Measurements from ENCODE around the gene MAP3K12.
A peak's percentile ranks its signal among the peaks of the same experiment; 100 is the strongest.

Gene MAP3K12

DNA sequence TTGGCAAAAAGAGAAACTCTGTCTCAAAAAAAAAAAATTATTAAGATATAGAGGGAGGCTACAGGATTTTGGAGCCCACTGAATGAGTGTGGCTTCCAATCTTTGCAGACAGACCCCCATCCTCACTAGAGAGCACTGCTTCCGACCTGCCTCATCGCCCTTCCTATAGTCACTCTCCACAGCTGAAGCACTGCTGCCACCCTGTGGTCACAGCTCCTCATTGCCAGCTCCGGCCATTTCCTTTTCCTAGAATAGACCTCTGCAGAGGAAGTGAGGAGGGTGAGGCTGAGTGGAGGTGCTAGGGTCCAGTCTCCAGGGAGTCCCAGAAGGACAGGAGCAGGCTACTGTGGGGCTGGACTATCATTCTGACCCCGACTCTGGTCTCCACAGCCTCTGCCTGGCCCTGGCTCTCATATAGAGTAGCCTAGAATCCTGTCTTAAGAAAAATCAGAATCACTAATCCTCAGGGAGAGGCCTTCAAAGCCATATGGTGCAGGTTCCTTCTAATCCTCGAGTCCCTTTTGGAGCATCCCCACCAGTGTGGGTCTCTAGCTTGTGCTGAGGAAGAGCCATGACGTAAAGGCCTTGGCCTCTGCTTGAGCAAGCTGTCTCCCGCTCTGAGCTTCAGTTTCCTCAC is 9.4 kb upstream of the MAP3K12 start:
- DNase-seq: peak; percentile 89

DNA sequence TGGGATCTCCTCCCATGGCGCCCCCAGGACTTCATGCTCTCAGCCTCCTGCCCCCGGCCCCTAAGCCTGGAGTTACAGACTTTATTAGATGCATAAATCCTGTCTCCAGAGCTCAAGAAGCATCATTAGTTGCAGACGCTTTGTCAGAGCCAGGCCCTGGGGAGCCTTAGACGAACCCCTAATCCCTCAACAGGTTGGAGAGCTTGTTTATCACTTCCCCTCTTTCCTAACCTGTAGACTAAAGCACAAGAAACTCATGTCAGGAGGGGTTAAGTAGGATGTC is 8.3 kb upstream of the MAP3K12 start:
- DNase-seq: no peak

DNA sequence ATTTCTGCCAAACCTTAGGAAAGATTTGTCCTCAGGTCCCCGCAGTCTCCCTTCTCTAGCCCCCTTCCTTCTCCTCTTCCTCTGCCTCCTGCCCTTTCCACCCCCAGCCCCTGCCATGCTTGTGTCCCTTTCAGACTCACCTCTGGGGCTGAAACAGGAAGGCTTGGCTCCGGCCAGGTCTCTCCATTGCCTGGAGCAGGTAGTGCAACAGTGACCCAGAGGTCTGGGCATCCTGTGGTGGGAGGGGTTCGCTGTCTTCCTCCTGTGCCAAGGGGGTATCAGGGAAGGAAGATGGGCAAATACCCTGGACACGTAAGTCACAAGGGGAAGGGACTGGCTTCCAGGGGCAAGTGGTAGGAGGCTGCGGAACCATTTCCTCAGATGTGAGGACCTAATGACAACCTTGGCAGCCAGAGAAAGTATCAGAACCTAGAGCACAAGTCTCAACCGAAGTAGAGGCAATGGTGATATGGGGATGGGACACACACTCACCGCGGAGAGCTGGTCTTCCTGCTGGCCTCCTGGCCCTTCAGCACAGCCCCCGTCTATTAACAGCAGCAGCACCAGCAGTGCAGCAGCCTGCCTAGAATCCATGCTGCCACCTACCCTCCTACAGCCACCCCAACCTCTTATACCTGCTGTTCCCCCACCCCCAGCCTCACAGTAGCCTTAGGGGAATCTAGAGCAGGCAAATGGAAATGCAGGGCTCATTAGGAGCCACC is 7.8 kb upstream of the MAP3K12 start, which contains the start of gene NPFF:
Gene NPFF, minus strand, starts transcription at position 604 of the 722 bp plus-strand sequence. Its CDS starts 10 bp downstream, at position 594.
- no peak for DNase-seq

DNA sequence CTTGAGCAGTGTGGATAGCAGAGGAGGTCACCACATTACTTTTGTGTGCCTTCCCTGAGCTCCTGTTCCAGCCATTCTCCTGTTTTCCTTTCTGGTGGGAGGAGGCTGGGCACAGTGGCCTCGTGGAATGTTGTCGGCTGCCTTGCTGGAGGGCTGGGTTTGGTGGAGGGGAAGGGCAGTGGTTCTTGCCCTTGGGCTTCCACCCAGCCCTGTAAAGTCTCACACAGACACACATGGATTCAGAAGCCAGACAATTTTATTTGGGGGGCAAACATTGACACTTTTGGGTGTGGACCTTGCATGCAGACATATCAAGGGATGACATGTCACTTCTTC is 7.2 kb upstream of the MAP3K12 start:
- DNase-seq: no peak

DNA sequence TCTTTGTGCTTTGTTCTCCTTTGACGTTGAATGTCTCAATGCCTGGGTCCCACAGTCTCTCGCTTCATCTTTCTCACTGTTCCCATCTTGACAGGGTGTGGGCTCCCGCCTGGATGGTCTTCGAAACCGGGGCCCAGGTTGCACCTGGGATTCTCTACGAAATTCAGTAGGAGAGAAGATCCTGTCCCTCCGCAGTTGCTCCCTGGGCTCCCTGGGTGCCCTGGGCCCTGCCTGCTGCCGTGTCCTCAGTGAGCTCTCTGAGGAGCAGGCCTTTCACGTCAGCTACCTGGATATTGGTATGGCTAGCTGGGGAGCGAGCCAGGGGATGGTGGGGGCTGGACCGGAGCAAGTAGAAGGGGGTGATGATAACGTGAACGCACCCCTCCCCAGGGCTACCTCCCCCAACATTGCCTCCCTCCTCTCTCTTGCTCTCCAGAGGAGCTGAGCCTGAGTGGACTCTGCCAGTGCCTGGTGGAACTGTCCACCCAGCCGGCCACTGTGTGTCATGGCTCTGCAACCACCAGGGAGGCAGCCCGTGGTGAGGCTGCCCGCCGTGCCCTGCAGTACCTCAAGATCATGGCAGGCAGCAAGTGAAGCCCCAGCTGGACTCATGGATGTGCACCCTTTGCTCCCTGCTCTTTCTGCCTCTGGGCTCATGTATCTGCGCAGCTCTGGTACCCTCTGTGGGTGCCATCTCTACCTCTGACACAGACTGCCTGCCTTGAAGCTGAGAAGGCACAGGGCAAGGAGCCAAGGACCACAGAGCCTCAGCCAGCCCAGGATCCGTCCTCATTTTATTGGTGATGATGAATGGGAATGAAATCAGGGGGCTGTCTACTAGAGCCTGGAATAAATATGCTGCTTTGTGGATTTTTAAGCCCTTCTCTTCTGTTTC is 6.5 kb upstream of the MAP3K12 start:
- no peak for DNase-seq

DNA sequence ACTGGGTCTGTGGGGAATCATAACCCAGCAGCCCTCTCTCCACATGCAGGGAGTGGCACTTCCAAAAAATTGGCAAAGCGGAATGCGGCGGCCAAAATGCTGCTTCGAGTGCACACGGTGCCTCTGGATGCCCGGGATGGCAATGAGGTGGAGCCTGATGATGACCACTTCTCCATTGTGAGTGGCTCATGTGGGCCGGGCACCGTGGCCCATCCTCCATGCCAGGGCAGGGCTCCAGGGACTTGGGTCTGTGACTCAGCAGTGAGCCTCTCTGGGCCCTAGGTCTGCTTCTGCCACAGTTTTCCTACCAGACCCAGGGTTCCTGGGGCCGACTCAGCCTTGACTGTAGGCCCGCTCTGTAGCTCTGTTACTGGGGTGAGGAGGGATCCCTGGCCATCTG is 5.8 kb upstream of the MAP3K12 start:
- DNase-seq: no peak

DNA sequence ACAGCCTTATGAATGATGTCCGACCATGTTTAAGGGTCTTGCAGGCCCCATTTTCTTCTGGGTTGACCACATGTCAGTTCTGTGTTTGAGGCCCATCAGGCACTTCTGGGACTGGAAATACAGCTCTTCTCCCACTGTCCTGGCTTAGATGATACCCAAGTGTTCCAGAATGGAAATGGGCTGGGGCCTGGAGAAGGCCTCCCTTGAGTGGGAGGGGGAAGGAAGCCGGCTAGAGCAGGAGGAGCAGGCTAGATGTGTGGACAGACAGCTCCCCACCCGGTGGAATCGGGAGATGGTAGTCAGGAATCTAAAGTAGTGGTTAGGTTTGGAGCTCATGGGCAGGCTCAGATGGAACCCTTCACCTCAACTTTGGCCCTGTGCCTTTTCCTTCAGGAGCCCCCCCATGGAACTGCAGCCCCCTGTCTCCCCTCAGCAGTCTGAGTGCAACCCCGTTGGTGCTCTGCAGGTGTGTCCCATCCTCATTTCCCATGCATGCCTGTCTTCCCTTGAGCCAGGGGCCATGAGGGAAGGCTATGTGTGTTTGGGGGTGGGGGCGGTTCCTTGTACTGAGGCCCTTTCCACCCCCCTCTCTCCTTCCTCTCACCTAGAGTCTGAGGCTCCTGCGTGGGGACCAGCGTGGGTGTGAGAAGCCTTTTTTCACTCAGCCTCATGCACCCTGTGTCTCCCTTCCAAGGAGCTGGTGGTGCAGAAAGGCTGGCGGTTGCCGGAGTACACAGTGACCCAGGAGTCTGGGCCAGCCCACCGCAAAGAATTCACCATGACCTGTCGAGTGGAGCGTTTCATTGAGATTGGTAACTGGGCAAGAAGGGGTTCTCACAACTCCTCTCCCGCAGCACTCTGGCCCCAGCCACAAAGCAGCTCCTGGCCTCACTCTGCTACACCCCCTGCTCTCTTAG is 5.0 kb upstream of the MAP3K12 start:
- DNase-seq: no peak

DNA sequence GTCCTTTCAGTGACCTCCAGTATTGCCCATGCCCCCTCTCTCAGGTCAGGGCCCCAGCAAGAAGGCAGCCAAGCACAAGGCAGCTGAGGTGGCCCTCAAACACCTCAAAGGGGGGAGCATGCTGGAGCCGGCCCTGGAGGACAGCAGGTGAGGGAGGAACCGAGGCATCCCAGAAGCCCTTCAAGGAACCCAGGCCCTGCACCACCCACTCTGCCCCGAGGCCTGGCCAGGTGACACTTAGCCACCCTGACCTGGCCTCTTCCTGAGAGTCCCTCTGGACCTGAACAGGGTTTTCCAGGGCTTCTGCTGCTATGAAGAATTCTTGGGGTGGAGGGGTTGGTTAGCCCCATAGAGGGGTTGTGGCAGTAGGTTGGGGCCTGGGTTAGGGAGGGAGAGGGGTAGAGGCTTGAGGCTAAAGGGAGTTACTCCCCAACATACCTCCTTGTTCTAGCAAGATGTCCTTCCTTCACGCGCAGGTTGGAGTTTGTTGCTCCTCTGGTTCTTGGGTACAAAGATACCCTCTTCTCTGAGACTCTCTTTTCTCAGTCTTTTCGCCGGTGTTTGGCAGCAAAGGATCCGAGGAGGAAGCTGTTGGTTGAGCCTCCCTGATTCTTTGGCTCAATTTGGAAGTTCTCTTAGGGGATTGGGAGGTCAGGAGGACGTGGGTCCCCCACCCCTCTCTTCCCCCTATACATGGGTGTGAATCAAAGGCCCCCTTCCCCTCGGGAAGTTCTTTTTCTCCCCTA is 3.9 kb upstream of the MAP3K12 start:
- no peak for DNase-seq

DNA sequence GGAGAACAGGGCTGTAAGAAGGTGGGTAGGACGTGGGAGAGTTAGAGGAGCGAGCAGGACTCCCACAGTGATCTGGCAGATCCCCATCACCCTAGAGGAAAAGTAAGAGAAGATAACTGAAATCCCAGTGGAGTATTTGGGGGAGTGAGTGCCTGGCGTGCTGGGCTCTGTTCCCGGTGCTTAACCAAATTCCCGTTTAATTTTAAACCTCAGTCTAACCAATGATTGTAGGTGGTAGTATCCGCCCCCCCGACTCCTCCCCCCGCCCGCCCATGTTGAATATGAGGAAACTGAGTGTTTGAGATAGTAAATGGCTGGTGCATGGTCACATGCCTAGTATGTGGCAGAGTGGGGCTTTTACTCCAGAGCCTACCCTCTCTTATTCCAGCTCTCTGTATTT is 3.1 kb upstream of the MAP3K12 start:
- no peak for DNase-seq

DNA sequence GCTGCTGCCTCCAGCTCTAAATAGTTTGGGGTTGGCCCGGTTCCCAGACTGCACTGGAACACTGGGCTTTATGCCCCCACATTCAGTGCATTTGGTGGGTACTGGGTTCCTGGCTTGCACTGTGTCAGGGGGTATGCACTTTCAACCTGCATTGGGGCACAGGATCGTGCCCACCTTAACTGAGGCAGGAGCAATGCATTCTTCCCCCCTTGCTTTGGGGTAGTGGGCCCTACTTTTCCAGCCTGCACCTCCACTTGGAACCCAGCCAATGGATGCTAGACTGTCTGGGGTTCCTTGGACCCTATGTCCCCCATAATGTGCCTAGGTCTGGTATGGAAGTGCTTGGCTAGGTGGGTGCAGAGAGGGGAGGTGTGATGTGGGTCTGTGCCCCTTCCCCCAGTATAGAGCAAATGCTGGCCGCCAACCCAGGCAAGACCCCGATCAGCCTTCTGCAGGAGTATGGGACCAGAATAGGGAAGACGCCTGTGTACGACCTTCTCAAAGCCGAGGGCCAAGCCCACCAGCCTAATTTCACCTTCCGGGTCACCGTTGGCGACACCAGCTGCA is 2.4 kb upstream of the MAP3K12 start:
- no peak for DNase-seq

DNA sequence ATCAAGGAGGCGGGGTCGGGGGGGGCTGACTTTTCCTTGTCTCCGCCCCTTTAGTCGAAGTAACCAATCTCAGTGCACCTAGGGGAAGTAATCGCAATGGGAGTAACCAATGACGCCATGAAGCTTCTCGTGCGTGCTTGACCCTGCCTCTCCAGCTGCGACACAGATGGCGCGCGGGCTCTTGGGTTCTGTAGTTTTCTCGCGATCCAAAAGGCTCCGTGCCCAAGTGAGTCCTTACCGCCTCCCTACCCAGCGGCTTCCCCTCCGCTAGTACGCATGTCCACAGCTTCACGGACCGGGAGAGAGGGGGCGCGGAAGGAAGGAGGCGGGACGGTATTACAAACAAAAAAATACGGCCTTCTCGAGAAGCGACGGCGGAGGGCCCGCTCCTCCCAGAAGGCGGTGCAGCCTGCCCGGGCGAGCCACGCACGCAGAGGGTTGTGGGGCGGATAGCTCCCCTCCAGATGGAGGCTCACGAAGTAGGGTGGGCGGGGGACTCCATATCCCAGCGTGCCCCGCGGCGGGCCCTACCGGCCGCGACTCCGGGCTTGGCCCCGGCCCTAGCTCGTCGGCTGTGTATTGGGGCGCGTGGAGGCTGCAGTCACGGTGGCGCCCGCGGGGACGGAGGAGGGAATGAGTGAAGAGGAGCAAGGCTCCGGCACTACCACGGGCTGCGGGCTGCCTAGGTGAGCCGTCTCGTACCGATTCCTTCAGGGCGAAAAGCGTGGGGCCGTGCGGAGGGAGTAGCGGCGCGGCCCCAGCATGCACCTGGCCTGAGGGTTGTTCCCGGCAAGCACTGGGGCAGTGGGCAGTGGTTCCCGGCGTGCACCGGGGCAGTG is 1.7 kb upstream of the MAP3K12 start, which contains the start of gene TARBP2:
Gene TARBP2, plus strand, starts transcription at position 508 of the 839 bp plus-strand sequence. Its CDS starts 126 bp downstream, at position 634.
- DNase-seq: peak; percentile 98

DNA sequence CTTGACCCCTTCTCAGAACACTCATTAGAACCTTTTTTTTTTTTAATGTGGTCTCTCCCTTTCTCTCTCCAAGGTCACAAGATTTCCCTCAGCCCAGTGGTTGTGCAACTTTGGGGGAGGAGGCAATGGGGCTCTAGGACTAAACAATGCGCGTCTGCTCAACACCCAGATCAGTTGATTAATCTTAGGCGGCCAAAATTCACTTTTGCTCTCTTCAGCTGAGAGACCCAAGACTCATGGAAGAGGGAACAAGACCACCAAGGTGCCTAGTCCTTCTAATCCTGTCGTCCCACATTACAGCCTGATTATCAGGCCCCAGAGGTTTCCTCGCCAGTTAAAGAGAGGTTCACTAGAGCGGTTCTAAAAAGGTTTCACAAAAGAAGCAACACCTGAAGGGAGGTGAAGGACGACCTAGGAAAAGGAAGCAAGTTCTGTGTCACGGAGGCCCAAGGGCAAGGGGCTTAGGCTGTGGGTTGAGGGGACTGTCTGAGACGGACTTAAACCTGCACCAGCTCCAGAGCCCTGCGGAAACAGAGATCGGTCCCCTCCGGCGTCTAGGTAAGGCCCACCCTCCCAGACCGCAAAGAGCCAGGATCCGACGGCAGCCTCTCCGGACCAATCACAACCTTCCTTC is 1.0 kb upstream of the MAP3K12 start:
- DNase-seq: no peak

DNA sequence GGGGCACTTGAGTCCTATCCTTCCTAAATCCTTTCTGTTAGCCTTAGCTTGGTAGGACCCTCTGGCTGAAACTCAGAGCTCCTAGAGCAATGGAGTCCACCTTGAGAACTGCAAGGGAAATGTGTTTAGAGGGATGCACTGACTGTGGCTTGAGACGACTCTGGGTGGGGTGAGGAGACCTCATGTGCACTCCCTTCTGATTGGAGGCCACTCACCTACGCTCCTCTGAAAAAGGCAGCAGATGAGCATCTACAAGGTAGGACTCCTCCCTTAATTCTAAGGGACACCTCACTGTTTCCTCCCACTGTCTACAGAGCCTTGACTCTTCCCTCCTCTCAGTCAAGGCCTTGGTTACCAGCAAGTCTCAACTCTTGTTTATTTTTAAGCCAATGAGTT is 1.0 kb downstream of the MAP3K12 start:
- no peak for DNase-seq

DNA sequence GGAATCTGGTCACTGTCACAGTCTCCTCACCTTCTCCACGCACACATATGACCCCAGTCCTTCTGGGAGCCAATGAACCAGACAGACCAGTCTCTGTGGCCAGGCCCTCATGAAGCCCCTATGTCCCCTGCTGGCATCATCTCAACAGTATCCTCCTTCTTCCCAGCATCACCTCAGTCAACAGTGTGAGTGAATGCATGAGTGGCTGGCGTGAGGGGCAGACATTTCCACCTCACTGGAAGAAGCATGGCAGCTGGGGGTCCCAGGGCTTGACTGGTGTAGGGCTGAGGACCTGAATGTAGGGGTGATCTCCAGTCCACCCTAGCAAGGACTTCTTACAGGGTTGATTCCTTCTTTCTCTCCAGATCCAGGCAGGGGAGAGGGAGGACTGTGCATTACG is 1.8 kb downstream of the MAP3K12 start:
- no peak for DNase-seq

DNA sequence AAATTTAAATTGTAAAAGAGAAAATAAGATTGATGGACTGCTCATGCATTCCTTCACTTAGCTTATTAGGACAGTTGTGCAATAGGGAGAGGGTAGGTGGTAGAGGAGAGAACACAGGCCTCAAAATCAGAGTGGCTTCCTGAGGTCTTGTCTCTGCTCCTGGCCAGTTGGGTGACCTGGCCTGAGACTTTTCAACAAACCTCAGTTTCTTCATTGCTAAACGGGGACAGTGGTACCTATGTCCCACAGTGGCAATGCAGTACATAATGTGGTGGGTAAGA is 2.6 kb downstream of the MAP3K12 start:
- no peak for DNase-seq

DNA sequence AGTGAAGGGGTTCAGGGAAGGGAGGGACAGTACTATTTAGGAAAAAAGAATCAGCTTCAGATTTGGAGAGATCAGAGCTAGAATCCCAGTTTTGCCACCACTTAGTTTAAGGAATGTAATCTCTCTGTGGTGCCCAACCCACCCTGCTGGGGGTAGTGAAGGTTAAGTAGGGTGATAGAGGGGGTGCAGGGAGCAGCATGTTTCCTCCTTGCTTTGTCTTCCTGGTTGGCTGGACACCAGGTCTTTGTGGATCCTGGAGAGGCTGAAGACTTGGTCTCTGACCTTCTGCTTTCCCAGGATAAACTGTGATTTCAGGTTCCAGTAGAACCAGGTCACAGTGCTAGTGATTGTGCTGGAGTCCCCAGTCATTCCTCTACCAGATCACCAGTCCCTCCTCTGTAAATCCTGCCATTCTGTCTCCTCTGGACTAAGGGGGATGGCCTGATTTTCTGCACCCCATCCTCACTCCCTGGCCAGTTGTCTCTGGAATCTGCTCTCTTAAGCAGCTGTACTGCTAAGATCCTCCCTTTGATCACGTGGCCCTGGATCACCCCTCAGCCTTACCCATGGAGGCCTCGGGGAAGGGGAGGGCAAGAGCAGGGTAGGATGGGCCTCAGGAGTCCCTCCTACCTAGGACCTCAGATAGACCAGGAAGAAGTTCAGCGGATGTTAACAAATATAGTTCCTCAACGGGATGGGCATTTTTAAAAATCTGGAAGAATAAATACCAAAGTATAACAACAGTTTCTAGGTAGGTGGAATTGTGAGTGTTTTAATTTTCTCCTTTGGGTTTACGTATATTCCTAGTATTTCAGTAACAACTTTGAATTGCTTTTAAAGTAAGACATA is 3.1 kb downstream of the MAP3K12 start:
- no peak for DNase-seq

DNA sequence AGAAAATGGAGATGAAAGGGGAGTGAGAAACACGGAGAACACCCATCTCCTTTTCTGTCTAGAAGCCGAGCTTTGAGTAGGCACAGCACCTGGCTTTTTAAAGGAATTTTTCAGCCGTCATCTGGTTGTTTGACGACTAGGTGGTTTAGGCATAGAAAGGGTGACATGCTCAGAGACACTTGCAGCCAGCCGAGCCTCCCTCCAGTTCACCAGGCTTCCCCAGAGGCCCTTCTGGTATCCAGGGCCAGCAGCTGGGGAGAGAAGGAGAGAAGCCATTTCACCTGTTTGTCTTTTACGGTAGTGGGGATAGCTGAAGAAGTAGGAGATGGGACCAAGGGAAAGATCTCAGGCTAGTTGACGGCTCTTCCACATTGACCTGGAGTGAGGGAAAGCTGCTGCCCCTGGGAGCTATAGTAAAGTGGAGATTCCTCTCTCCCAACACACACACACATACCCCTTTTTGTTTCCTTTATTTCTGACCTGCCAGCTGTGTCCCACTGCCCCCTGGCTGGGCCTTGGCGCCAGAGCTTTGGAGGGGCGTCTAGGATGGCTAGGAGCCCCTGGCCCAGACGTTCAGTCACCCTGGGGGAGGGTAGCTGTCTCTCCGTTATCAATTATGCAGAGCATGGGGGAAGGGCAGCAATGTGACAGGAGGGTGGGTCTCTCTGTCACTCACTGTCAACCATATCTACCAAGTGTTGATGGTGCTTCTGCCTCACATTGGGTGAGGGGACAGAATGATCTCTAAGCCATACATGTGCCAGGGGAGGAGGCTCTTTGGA is 5.5 kb downstream of the MAP3K12 start:
- no peak for DNase-seq

DNA sequence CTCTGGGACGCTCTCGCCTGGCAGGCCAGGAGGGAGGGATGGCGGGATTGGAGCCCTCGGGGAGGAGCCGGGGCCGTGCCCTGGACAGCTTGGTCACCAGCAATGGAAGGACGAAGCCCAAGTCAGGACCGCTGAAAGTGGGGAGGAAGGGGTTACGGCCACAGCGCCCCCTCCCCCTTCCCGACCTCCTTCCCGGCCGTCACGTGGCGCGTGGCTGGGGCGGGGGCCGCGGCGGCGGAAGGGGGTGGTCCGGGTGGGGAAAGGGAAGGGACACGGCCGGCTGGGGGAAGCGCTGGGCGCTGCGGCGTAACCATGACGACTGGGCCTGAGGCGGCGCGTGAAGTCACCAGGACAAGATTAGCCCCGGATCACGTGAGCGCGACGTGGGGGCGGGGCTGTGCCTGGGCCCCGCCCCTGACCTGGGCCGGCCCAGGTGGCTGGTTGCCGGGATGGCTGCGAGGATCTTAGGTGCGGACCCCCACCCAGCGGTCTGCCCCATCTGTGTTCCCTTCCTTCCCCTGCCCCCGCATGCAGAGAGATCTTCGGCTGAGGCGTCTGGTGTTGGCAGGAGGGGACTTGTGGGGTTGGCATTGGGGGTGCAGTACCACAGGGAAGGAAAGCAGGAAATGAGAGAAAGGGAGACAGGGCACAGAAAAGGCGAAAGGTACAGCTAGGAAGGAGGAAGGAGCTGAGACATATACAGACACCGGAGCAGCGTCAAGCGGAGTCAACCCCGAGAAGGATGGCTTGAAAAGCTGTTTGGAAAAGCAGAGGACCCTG is 6.2 kb downstream of the MAP3K12 start:
- peak; percentile 90 for DNase-seq

Measured in activated CD4-positive, alpha-beta T cell treated with anti-CD3 and anti-CD28 coated beads for 48 hours (primary cell).